Panc1 (cell line): ENCODE results near the gene PCDHGC3. TPM values are rescaled to one million over a fixed set of nuclear protein-coding genes. Genes with fewer than 3 reads are reported as not detected.
"Not testable (repeated sequence)": the region's sequence is repeated elsewhere in the genome, so short reads cannot be mapped to it uniquely, and the experiment has no call there.

Source experiments
- ATAC-seq: fragments of 200-7000 bp; cut with Tn5 transposase; 2 replicates; pipeline ENCODE4 v1.9.1; 2020; ENCODE audit warnings: mild to moderate bottlenecking, moderate library complexity
- BruUV-seq: library from RNA; stranded (reverse); fragments of 400-500 nt; replicated peaks from 2 replicates; lab custom pipeline; 2021; lab: Mats Ljungman, UMichigan
- CTCF ChIA-PET: fragments of 300-600 bp; sonication (Branson Sonifier 250); formaldehyde crosslinking; loops from one replicate; lab custom pipeline; 2022; ENCODE audit warnings: antibody characterized with exemption; lab: Charles Lee
- POLR2A ChIA-PET: fragments of 300-600 bp; sonication (Branson Sonifier 250); formaldehyde crosslinking; loops from one replicate; lab custom pipeline; 2022; ENCODE audit warnings: antibody characterized with exemption; lab: Charles Lee
- DNase-seq: peaks from one replicate; pipeline ENCODE4 v3.0.0-alpha.2; 2010; ENCODE audit warnings: low read depth, low spot score
- H3K27ac ChIP-seq: 2 replicates; pipeline ENCODE4 v1.5.1; 2011; ENCODE audit warnings: mild to moderate bottlenecking, low read length, inconsistent platforms
- H3K27me3 ChIP-seq: fragments of 200-500 bp; sonication (Bioruptor generic); 2 replicates; pipeline ENCODE4 v1.6.0; 2014; ENCODE audit warnings: low read length, inconsistent platforms; ENCODE audit not compliant: control insufficient read depth, insufficient read depth
- H3K36me3 ChIP-seq: fragments of 200-500 bp; sonication (Bioruptor generic); 2 replicates; pipeline ENCODE4 v1.5.1; 2014; ENCODE audit warnings: inconsistent platforms, mild to moderate bottlenecking, low read length, moderate library complexity; ENCODE audit not compliant: control insufficient read depth, insufficient read depth
- H3K4me1 ChIP-seq: 2 replicates; pipeline ENCODE4 v1.5.1; 2011; ENCODE audit warnings: inconsistent platforms, mild to moderate bottlenecking, low read length, moderate library complexity; ENCODE audit not compliant: control insufficient read depth, insufficient read depth
- H3K4me3 ChIP-seq, 2 experiments: 2 replicates each; pipeline ENCODE4 v1.5.1; 2011 to 2012; ENCODE audit warnings: low read depth in 2 of 2, low read length in 2 of 2, mild to moderate bottlenecking in 2 of 2, inconsistent platforms in 1 of 2, moderate library complexity in 1 of 2
- H3K9me3 ChIP-seq: fragments of 200-500 bp; sonication (Bioruptor generic); 2 replicates; pipeline ENCODE4 v1.5.1; 2014; ENCODE audit warnings: low read depth, mild to moderate bottlenecking, inconsistent platforms, low read length, moderate library complexity; ENCODE audit not compliant: control insufficient read depth, insufficient read depth
- POLR2AphosphoS5 ChIP-seq: IDR thresholded peaks from 2 replicates; pipeline ENCODE4 v1.6.1; 2012; ENCODE audit warnings: mild to moderate bottlenecking, low read depth, low read length, moderate library complexity
- SIN3A ChIP-seq: IDR thresholded peaks from 2 replicates; pipeline ENCODE4 v1.6.1; 2012; ENCODE audit warnings: low read depth, mild to moderate bottlenecking, low read length, moderate library complexity, borderline replicate concordance; ENCODE audit not compliant: insufficient read depth
- TCF7L2 ChIP-seq: IDR thresholded peaks from 2 replicates; pipeline ENCODE4 v1.6.1; 2011; ENCODE audit warnings: mild to moderate bottlenecking, low read depth, low read length, inconsistent platforms
- in situ Hi-C: cut with HindIII; loops from 2 replicates; pipeline ENCODE4 v1.10.0; 2016; ENCODE audit warnings: low sequenced_read_pairs, low pct_unique_long_range_greater_than_20kb
- intact Hi-C: fragments of 100-400 bp; cut with micrococcal nuclease; formaldehyde crosslinking; loops from one replicate; pipeline ENCODE4 v1.10.0; 2022; ENCODE audit not compliant: unreplicated experiment
- total RNA-seq: library from RNA; stranded (reverse); gene quantifications from one replicate; pipeline ENCODE4 v1.2.1, GENCODE V29; 2021; ENCODE audit not compliant: unreplicated experiment
- TF ChIP-seq, protein P1 (sequence below): fragments of 450-650 bp; IDR thresholded peaks from 2 replicates; pipeline ENCODE4 v1.5.1; 2017; ENCODE audit warnings: mild to moderate bottlenecking
- TF ChIP-seq, protein P2 (sequence below), 2 experiments: IDR thresholded peaks; 2 replicates each; pipeline ENCODE4 v1.6.1; 2011 to 2012; ENCODE audit warnings: low read depth in 2 of 2, control low read depth in 1 of 2, low read length in 1 of 2, mild to moderate bottlenecking in 1 of 2, moderate library complexity in 1 of 2; ENCODE audit not compliant: insufficient read depth in 1 of 2

Gene PCDHGC3
- total RNA-seq, 1 experiment from 2014 or later = 54.1 TPM

DNA sequence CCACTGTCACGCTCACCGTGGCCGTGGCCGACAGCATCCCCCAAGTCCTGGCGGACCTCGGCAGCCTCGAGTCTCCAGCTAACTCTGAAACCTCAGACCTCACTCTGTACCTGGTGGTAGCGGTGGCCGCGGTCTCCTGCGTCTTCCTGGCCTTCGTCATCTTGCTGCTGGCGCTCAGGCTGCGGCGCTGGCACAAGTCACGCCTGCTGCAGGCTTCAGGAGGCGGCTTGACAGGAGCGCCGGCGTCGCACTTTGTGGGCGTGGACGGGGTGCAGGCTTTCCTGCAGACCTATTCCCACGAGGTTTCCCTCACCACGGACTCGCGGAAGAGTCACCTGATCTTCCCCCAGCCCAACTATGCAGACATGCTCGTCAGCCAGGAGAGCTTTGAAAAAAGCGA lies 43.0 kb upstream of the PCDHGC3 start:
- ATAC-seq, H3K4me3 ChIP-seq, POLR2A ChIA-PET, H3K27me3 ChIP-seq, H3K36me3 ChIP-seq, BruUV-seq, H3K27ac ChIP-seq, H3K4me1 ChIP-seq, intact Hi-C loops, in situ Hi-C loops, H3K9me3 ChIP-seq, DNase-seq: not testable (repeated sequence)
- CTCF ChIA-PET = interaction anchor here (0.7 kb wide), 1 partner anchor 508 kb away, joined by 3 read pairs; no protein-coding TSS in a partner anchor

DNA sequence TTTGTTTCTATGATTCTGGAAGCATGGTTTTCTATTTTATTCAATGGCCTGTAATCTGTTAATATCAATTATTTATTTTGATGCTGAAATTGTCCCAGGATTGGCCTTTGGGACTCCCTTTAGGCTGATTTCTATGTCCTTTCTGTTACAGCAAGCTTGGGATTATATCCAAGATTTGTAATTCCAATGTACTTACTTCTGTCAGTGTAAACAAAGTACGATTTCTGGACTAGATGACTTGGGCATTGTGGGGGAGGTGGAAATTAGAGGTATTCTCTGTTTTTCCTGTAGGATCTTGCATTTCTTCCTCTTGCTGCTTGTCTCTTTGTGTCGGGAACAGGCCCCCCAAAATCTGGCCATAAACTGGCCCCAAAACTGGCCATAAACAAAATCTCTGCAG lies 41.8 kb upstream of the PCDHGC3 start:
- intact Hi-C loops (no loop called here), in situ Hi-C loops (no loop called here)
- no peak for TF ChIP-seq SIN3A
- TF ChIP-seq, protein P1, sequence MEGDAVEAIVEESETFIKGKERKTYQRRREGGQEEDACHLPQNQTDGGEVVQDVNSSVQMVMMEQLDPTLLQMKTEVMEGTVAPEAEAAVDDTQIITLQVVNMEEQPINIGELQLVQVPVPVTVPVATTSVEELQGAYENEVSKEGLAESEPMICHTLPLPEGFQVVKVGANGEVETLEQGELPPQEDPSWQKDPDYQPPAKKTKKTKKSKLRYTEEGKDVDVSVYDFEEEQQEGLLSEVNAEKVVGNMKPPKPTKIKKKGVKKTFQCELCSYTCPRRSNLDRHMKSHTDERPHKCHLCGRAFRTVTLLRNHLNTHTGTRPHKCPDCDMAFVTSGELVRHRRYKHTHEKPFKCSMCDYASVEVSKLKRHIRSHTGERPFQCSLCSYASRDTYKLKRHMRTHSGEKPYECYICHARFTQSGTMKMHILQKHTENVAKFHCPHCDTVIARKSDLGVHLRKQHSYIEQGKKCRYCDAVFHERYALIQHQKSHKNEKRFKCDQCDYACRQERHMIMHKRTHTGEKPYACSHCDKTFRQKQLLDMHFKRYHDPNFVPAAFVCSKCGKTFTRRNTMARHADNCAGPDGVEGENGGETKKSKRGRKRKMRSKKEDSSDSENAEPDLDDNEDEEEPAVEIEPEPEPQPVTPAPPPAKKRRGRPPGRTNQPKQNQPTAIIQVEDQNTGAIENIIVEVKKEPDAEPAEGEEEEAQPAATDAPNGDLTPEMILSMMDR = no peak
- TF ChIP-seq TCF7L2 = no peak
- TF ChIP-seq, protein P2, sequence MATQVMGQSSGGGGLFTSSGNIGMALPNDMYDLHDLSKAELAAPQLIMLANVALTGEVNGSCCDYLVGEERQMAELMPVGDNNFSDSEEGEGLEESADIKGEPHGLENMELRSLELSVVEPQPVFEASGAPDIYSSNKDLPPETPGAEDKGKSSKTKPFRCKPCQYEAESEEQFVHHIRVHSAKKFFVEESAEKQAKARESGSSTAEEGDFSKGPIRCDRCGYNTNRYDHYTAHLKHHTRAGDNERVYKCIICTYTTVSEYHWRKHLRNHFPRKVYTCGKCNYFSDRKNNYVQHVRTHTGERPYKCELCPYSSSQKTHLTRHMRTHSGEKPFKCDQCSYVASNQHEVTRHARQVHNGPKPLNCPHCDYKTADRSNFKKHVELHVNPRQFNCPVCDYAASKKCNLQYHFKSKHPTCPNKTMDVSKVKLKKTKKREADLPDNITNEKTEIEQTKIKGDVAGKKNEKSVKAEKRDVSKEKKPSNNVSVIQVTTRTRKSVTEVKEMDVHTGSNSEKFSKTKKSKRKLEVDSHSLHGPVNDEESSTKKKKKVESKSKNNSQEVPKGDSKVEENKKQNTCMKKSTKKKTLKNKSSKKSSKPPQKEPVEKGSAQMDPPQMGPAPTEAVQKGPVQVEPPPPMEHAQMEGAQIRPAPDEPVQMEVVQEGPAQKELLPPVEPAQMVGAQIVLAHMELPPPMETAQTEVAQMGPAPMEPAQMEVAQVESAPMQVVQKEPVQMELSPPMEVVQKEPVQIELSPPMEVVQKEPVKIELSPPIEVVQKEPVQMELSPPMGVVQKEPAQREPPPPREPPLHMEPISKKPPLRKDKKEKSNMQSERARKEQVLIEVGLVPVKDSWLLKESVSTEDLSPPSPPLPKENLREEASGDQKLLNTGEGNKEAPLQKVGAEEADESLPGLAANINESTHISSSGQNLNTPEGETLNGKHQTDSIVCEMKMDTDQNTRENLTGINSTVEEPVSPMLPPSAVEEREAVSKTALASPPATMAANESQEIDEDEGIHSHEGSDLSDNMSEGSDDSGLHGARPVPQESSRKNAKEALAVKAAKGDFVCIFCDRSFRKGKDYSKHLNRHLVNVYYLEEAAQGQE (IDR thresholded peaks at IDR 0.05; ENCODE audit: insufficient read depth in 1 of 2, low read depth in 2 of 2, low read length in 1 of 2) = no peak
- TF ChIP-seq POLR2AphosphoS5 = no peak
- Histone ChIP-seq H3K27me3 (no peaks in the 10 kb centered on the region), H3K4me1 (no peaks in the 10 kb centered on the region), H3K36me3 (no peaks in the 10 kb centered on the region), H3K9me3 (no peaks in the 10 kb centered on the region; the same call in 1 of the 2 replicates), H3K4me3 (no peak overlapping the region), H3K27ac (no peak overlapping the region)
- no TSS peak for BruUV-seq
- ATAC-seq = no peak
- ChIA-PET CTCF (no interaction called here), POLR2A (no interaction called here)
- no peak for DNase-seq

GRCh38 chr5:141437221-141437620 lies 38.5 kb upstream of the PCDHGC3 start:
- H3K36me3 ChIP-seq = no peaks in the 10 kb centered on the region
- H3K9me3 ChIP-seq = no peaks in the 10 kb centered on the region; the same call in 1 of the 2 replicates
- no peak for DNase-seq
- in situ Hi-C loops = no loop called here
- intact Hi-C loops = no loop called here
- TF ChIP-seq, protein P1 = no peak
- TF ChIP-seq POLR2AphosphoS5 = no peak
- TF ChIP-seq, protein P2 (IDR thresholded peaks at IDR 0.05; ENCODE audit: insufficient read depth in 1 of 2, low read depth in 2 of 2, low read length in 1 of 2) = no peak
- TF ChIP-seq TCF7L2 = no peak
- TF ChIP-seq SIN3A = no peak
- ChIA-PET CTCF (interaction anchor here (0.6 kb wide), 1 partner anchor 101 kb away, joined by 3 read pairs; no protein-coding TSS in a partner anchor), POLR2A (no interaction called here)
- H3K27ac ChIP-seq = no peak overlapping the region
- no peak for ATAC-seq
- no peaks in the 10 kb centered on the region for H3K27me3 ChIP-seq
- no peaks in the 10 kb centered on the region for H3K4me1 ChIP-seq
- no TSS peak for BruUV-seq
- H3K4me3 ChIP-seq = no peak overlapping the region
